HFFc6 (cell line): Measurements from ENCODE around the gene AATK. TPM values are rescaled to one million over a fixed set of nuclear protein-coding genes. Genes with fewer than 3 reads are reported as not detected.

Experiments used
- DNase-seq: peaks from one replicate; pipeline ENCODE4 v3.0.0-alpha.2; 2018
- H3K27ac Mint-ChIP-seq: 2 replicates; pipeline ENCODE4 v1.8.0; 2020; ENCODE audit warnings: mild to moderate bottlenecking, mixed read lengths
- H3K27me3 Mint-ChIP-seq: 2 replicates; pipeline ENCODE4 v1.8.0; 2021; ENCODE audit warnings: mild to moderate bottlenecking, moderate library complexity, mixed read lengths; ENCODE audit not compliant: insufficient read depth
- H3K36me3 Mint-ChIP-seq: 2 replicates; pipeline ENCODE4 v1.8.0; 2021; ENCODE audit warnings: low read depth, mixed read lengths
- H3K4me1 Mint-ChIP-seq: 2 replicates; pipeline ENCODE4 v1.8.0; 2020; ENCODE audit warnings: low read depth, mixed read lengths
- H3K4me3 Mint-ChIP-seq: 2 replicates; pipeline ENCODE4 v1.8.0; 2020; ENCODE audit warnings: mild to moderate bottlenecking, moderate library complexity, mixed read lengths
- H3K9me3 Mint-ChIP-seq: 2 replicates; pipeline ENCODE4 v1.8.0; 2020; ENCODE audit warnings: mild to moderate bottlenecking, mixed read lengths
- CTCF ChIP-seq: fragments of 200-600 bp; sonication (generic); IDR thresholded peaks from 2 replicates; pipeline ENCODE4 v1.5.0; 2021; ENCODE audit warnings: antibody characterized with exemption, mild to moderate bottlenecking
- total RNA-seq, 6 experiments: library from RNA; stranded (reverse); fragmentation: NEBNext Ultra II Directional; extraction: Animal tissue kit (Norgen Biotek cat#: 25700); gene quantifications; 2 replicates in 1 of 6; 3 replicates in 5 of 6; pipeline ENCODE4 v1.2.3, GENCODE V29; 2021

Gene AATK
- total RNA-seq, 6 experiments from 2014 or later: 0.15 to 0.59 (median 0.38) TPM

GRCh38 chr17:81204578-81204977 is 38.6 kb upstream of the AATK start:
- no peak overlapping the region for H3K4me3 Mint-ChIP-seq
- DNase-seq: no peak

GRCh38 chr17:81203136-81203535 is 37.1 kb upstream of the AATK start:
- TF ChIP-seq CTCF: no peak
- Mint-ChIP-seq H3K4me3 (no peak overlapping the region), H3K27me3 (no peaks in the 10 kb centered on the region; the same call in 1 of the 2 replicates), H3K4me1 (no peaks in the 10 kb centered on the region), H3K9me3 (no peaks in the 10 kb centered on the region), H3K36me3 (no peaks in the 10 kb centered on the region), H3K27ac (no peak overlapping the region)
- DNase-seq: no peak

More at GRCh38 chr17:81204578-81204977, 38.6 kb upstream of the AATK start:
- H3K9me3 Mint-ChIP-seq: no peaks in the 10 kb centered on the region
- no peaks in the 10 kb centered on the region for H3K4me1 Mint-ChIP-seq
- TF ChIP-seq CTCF: no peak
- H3K27me3 Mint-ChIP-seq: no peaks in the 10 kb centered on the region; the same call in 1 of the 2 replicates
- H3K36me3 Mint-ChIP-seq: no peaks in the 10 kb centered on the region
- no peak overlapping the region for H3K27ac Mint-ChIP-seq

GRCh38 chr17:81202318-81202717 is 36.3 kb upstream of the AATK start:
- no peaks in the 10 kb centered on the region for H3K36me3 Mint-ChIP-seq
- no peak for DNase-seq
- H3K27ac Mint-ChIP-seq: no peak overlapping the region
- no peak overlapping the region for H3K4me3 Mint-ChIP-seq
- no peaks in the 10 kb centered on the region for H3K9me3 Mint-ChIP-seq
- H3K4me1 Mint-ChIP-seq: no peaks in the 10 kb centered on the region
- H3K27me3 Mint-ChIP-seq: no peaks in the 10 kb centered on the region; the same call in 1 of the 2 replicates
- TF ChIP-seq CTCF: no peak

- Mint-ChIP-seq H3K27ac (no peak overlapping the region), H3K4me1 (no peaks in the 10 kb centered on the region), H3K27me3 (no peaks in the 10 kb centered on the region; the same call in 1 of the 2 replicates), H3K36me3 (no peaks in the 10 kb centered on the region), H3K9me3 (no peaks in the 10 kb centered on the region), H3K4me3 (no peak overlapping the region)
- TF ChIP-seq CTCF: peak; percentile 82
- DNase-seq: peak; percentile 58
Measured at GRCh38 chr17:81200695-81201580, 34.9 kb upstream of the AATK start.

GRCh38 chr17:81200201-81200600 is 34.2 kb upstream of the AATK start:
- no peaks in the 10 kb centered on the region for H3K27me3 Mint-ChIP-seq
- no peak for TF ChIP-seq CTCF
- no peaks in the 10 kb centered on the region for H3K36me3 Mint-ChIP-seq
- no peak for DNase-seq
- no peaks in the 10 kb centered on the region for H3K9me3 Mint-ChIP-seq
- H3K4me1 Mint-ChIP-seq: no peaks in the 10 kb centered on the region
- H3K4me3 Mint-ChIP-seq: no peak overlapping the region
- H3K27ac Mint-ChIP-seq: no peak overlapping the region
